Measurements from ENCODE around the gene ZNF587.
"Not testable (repeated sequence)": the region's sequence is repeated elsewhere in the genome, so short reads cannot be mapped to it uniquely, and the experiment has no call there.

ZNF587 gene

GRCh38 chr19:57819475-57820148 lies 30.0 kb upstream of the ZNF587 start:
- no peak for TF ChIP-seq CTCF (IDR thresholded peaks at IDR 0.05; ENCODE audit: low read depth, low read length)
- peak overlapping the region; percentile 85 for H3K4me3 ChIP-seq (ENCODE audit: low read depth, low read length)

- TF ChIP-seq CTCF (IDR thresholded peaks at IDR 0.05; ENCODE audit: low read depth, low read length): no peak
- H3K4me3 ChIP-seq (ENCODE audit: low read depth, low read length): peak overlapping the region; percentile 85
Observed at GRCh38 chr19:57820599-57820998, 29.1 kb upstream of the ZNF587 start.

DNA sequence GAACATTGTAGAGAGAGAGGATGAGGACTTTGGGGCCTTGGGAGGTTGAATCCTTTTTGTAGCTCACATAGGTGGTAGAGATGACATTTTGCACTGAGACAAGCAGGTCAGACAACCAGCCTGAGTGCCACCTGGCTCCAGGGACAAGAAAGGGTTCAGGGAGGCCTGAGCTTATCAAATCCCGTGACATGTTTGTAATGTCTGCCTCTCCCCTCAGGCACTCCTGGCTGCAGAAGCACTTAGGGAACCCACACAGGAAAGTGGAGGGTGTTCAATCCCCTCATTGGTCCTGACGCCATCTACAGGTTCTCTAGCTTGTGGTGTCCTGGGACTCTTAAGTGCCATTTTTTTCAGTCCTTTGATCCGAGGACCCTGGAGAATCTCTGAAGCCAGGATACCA lies 28.6 kb upstream of the ZNF587 start:
- not testable (repeated sequence) for H3K4me3 ChIP-seq (ENCODE audit: low read depth, low read length)

DNA sequence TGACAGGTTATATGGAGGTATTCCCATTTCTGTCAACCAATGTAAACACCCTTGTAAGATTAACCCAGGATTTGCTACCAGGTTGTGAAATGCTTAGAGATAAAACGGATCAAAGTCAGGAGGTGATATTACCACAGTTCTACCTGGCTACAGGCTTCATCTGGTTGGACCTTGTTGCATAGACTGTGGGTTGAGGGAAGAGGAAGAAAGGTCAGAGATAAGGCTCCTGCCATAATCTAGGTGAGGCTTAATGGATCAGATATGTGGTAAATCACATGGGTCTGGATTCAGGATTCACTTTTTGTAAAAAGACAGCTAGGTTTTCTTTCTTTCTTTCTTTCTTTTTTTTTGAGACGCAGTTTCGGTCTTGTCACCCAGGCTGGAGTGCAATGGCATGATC lies 28.2 kb upstream of the ZNF587 start:
- H3K4me3 ChIP-seq (ENCODE audit: low read depth, low read length): not testable (repeated sequence)

DNA sequence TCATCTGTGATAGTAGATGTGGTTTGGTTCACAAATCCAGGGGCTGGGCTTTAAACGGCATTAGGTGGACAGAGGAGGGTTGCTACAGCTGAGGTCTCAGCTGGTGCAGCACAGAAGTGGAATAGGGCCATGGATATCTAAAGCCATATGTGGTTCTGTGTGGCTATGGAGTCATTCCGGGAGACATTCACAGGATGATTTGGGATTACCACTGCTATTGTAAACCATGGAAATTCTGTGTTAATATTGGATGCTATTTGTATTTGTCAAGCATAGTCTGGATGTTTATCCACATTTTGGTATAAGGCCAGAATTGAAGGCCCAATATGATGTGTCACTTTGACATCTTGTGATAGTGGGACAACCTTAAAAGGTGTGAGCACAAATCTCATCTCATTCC lies 26.5 kb upstream of the ZNF587 start:
- H3K4me3 ChIP-seq (ENCODE audit: low read depth, low read length): not testable (repeated sequence)

GRCh38 chr19:57823608-57824007 lies 26.1 kb upstream of the ZNF587 start:
- H3K4me3 ChIP-seq (ENCODE audit: low read depth, low read length): not testable (repeated sequence)

DNA sequence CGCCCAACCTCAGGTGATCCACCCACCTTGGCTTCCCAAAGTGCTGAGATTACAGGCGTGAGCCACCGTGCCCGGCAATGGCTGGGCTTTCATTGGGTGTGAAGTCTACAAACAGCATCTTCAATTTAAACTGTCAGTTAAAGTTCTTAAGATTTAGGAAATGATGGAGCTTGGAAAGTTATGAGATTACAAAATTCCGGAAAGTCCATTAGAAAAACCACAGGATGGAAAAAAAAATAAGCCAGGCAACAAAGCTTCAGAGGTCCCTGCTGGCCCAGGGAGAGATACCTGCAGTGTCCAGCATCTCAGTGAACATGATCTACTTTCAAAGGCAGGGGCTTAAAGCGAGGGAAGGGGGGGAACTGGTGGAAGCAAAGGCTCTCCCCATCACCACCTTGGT lies 24.1 kb upstream of the ZNF587 start:
- TF ChIP-seq CTCF (IDR thresholded peaks at IDR 0.05; ENCODE audit: low read depth, low read length): no peak
- H3K4me3 ChIP-seq (ENCODE audit: low read depth, low read length): no peak overlapping the region

- TF ChIP-seq CTCF (IDR thresholded peaks at IDR 0.05; ENCODE audit: low read depth, low read length): no peak
- H3K4me3 ChIP-seq (ENCODE audit: low read depth, low read length): no peak overlapping the region
Observed at GRCh38 chr19:57829316-57829715, 20.3 kb upstream of the ZNF587 start.

DNA sequence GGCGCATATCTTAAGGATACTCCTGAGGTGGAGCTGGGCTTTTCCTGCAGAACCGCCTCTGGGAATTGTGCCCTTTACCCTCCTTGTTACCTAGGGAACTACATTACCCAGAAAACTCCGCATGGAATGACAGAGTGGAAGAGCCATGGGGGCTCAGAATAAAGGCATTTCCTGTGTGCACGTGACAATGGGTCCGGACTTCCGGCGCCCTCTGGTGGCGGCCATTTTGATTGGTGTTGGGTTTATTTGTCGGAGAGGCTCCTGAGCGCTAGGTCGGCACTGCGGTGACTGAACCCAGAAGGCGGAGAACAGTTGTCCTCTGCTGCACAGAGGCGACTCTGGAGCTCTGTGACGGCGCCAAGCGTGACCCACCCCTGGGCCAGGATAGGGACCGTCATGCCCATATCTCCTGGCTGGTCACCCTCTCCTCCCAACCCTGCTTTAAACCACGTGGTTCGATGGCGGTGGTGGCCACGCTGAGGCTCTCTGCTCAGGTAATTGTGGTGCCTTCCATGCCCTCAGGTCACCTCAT lies 19.5 kb upstream of the ZNF587 start, which contains the start of gene ZNF587B:
Gene ZNF587B (plus strand): TSS at position 229 of the 532 bp plus-strand sequence. CDS start 230 bp downstream, at position 459.
- peak within 1 kb of the TSS; percentile 59 for H3K4me3 ChIP-seq (ENCODE audit: low read depth, low read length)
- TF ChIP-seq CTCF (IDR thresholded peaks at IDR 0.05; ENCODE audit: low read depth, low read length): peak; percentile 21; the same call in 1 of the 2 replicates

- H3K4me3 ChIP-seq (ENCODE audit: low read depth, low read length): not testable (repeated sequence)
Observed at GRCh38 chr19:57836991-57837390, 12.7 kb upstream of the ZNF587 start.

- H3K4me3 ChIP-seq (ENCODE audit: low read depth, low read length): not testable (repeated sequence)
Observed at GRCh38 chr19:57838622-57839191, 11.0 kb upstream of the ZNF587 start.

Data from WI38 (cell line).